ENCODE data around the gene C16orf86.

Gene C16orf86

GRCh38 chr16:67666559-67667452 lies at the start of gene C16orf86, which contains the start of gene ENKD1:
Gene C16orf86 (plus strand): TSS chr16:67666814. CDS start chr16:67666971, 157 bp downstream.
Gene ENKD1 (minus strand): TSS chr16:67666750. CDS start chr16:67666442, 308 bp downstream.
- peak; percentile 70 to 98 (median 84) for DNase-seq
- intact Hi-C loops (cut with DNase I): loop anchor here (1.0 to 10.0 kb wide), 3 partner anchors 55 to 178 kb away; partner anchors contain the start of genes CENPT, NUTF2 and THAP11

- no peak for DNase-seq
- intact Hi-C loops (cut with DNase I): no loop called here
Measured at GRCh38 chr16:67628216-67628615, 38.4 kb upstream of the C16orf86 start.

GRCh38 chr16:67632415-67633172 lies 34.0 kb upstream of the C16orf86 start:
- peak in 8 of 10 donors; percentile 33 to 90 (median 64) for DNase-seq
- intact Hi-C loops (cut with DNase I): no loop called here

- intact Hi-C loops (cut with DNase I): no loop called here
- peak in 2 of 10 donors; percentile 40 to 73 for DNase-seq
Measured at GRCh38 chr16:67636713-67637112, 29.9 kb upstream of the C16orf86 start.

GRCh38 chr16:67637625-67638024 lies 29.0 kb upstream of the C16orf86 start:
- intact Hi-C loops (cut with DNase I): no loop called here
- peak in 2 of 10 donors; percentile 38 to 63 for DNase-seq

- intact Hi-C loops (cut with DNase I): no loop called here
- DNase-seq: peak in 9 of 10 donors; percentile 44 to 93 (median 77)
Measured at GRCh38 chr16:67641779-67642708, 24.6 kb upstream of the C16orf86 start.

- DNase-seq: peak in 3 of 10 donors; percentile 0 to 73 (median 6)
- intact Hi-C loops (cut with DNase I): no loop called here
Measured at GRCh38 chr16:67644038-67644437, 22.6 kb upstream of the C16orf86 start.

GRCh38 chr16:67645397-67646121 lies 21.1 kb upstream of the C16orf86 start:
- DNase-seq: peak in 3 of 10 donors; percentile 61 to 82 (median 77)
- intact Hi-C loops (cut with DNase I): no loop called here

- intact Hi-C loops (cut with DNase I): no loop called here
- peak in 2 of 10 donors; percentile 62 to 84 for DNase-seq
Measured at GRCh38 chr16:67647111-67647651, 19.4 kb upstream of the C16orf86 start.

- peak in 2 of 10 donors; percentile 65 to 79 for DNase-seq
- intact Hi-C loops (cut with DNase I): no loop called here
Measured at GRCh38 chr16:67647681-67648080, 18.9 kb upstream of the C16orf86 start.

- intact Hi-C loops (cut with DNase I): no loop called here
- DNase-seq: no peak
Measured at GRCh38 chr16:67648088-67648763, 18.4 kb upstream of the C16orf86 start.

- DNase-seq: peak in 2 of 10 donors; percentile 74 to 78
- intact Hi-C loops (cut with DNase I): no loop called here
Measured at GRCh38 chr16:67648764-67649407, 17.7 kb upstream of the C16orf86 start.

- intact Hi-C loops (cut with DNase I): no loop called here
- DNase-seq: peak in 1 of 10 donors; percentile 82
Measured at GRCh38 chr16:67649494-67649931, 17.1 kb upstream of the C16orf86 start.

GRCh38 chr16:67650023-67650422 lies 16.6 kb upstream of the C16orf86 start:
- intact Hi-C loops (cut with DNase I): no loop called here

GRCh38 chr16:67651039-67651438 lies 15.6 kb upstream of the C16orf86 start:
- intact Hi-C loops (cut with DNase I): no loop called here
- DNase-seq: peak in 1 of 10 donors; percentile 58

More at GRCh38 chr16:67650023-67650422, 16.6 kb upstream of the C16orf86 start:
- no peak for DNase-seq

GRCh38 chr16:67651847-67652246 lies 14.8 kb upstream of the C16orf86 start:
- peak in 1 of 10 donors; percentile 51 for DNase-seq
- intact Hi-C loops (cut with DNase I): no loop called here

- peak in 2 of 10 donors; percentile 83 to 87 for DNase-seq
- intact Hi-C loops (cut with DNase I): no loop called here
Measured at GRCh38 chr16:67652578-67653127, 14.0 kb upstream of the C16orf86 start.
